Measurements from ENCODE around the gene RGS7.
"Not testable (repeated sequence)": the region's sequence is repeated elsewhere in the genome, so short reads cannot be mapped to it uniquely, and the experiment has no call there.

Gene RGS7

GRCh38 chr1:241270016-241270415 is 87.0 kb downstream of the RGS7 start:
- FAIRE-seq = no peak

DNA sequence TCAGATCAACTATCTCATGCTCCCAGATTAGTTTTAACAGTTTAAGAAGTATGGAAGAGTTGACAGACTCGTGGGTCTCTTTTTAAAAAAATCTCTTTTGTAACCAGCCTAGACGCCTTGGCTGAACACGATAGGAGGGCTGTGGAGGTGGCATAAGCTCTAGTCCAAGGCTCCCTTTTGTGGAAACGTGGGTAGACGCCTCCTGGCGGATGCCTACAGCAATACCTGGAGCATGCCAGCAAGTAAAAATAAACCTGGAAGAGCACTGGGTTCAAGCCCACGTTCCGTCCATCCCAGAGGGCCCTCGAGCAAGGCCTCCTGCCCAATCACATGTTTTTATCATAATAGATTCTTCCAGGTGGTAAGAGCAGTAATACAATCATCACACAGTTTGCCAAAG is 87.9 kb downstream of the RGS7 start:
- FAIRE-seq = no peak

DNA sequence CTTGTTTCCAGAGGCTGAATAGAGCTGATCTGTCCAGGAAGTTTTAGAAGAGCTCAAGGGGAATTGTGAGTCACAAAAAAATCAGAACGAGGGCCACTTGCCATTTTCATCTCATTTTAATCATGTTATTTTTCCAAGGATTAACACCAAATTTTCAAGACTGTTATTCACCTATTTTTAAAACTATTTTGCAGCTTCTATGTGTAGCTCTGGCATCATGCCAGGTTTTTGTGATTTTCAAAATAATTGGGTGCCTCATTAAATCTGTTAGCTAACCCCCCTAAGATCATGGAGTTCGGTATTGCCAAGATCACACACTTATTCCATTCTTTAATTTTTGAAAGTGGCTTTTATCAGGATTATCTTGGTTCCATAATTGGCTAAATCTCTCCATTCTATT is 90.9 kb downstream of the RGS7 start:
- FAIRE-seq = no peak

GRCh38 chr1:241265428-241265827 is 91.6 kb downstream of the RGS7 start:
- no peak for FAIRE-seq

GRCh38 chr1:241263346-241263745 is 93.7 kb downstream of the RGS7 start:
- FAIRE-seq = no peak

DNA sequence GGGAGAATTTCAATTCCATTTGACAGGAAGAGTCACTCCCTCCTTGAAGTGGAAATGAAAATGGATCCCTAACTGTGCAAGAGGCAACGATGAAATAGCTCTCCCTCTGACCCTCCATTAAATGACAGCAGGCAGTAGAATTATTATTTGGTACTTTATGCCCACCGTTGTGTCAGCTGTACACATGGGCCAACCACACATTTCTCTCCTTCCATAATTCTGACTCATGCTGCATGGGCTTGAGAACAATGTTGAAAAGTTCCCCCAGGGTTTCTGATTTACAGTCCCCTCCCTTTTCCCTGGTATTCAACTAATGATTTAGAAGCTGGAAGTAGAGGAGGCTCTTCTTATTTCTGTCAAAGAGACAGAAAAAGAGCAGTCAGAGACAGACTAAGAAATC is 103.5 kb downstream of the RGS7 start:
- no peak for FAIRE-seq

- FAIRE-seq = no peak
These were observed 106.5 kb downstream of the RGS7 start for GRCh38 chr1:241250465-241250864.

DNA sequence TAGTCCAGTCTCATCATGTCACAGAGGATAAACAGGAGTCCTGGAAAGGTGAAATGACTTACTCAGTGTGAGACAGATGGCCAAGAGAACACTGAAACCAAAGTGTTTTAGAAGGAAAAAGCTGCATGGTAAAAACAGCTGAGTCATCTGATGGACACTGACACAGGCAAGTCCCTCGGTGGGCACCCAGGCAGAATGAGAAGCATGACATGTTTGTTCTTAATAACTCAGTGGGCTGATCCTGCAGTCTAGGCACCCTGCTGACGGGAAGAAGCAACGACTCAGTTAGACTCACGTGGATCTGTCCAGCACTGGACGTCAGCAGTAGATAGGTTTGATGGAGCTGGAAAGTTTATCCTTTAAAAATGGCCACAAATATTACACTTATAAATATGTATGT is 116.9 kb downstream of the RGS7 start:
- no peak for FAIRE-seq

GRCh38 chr1:241237873-241238272 is 119.1 kb downstream of the RGS7 start:
- FAIRE-seq = no peak

- FAIRE-seq = no peak
These were observed 121.6 kb downstream of the RGS7 start for GRCh38 chr1:241235256-241235897.

GRCh38 chr1:241229711-241230110 is 127.3 kb downstream of the RGS7 start:
- no peak for FAIRE-seq

GRCh38 chr1:241229216-241229615 is 127.8 kb downstream of the RGS7 start:
- no peak for FAIRE-seq

GRCh38 chr1:241228339-241228738 is 128.7 kb downstream of the RGS7 start:
- FAIRE-seq = no peak

DNA sequence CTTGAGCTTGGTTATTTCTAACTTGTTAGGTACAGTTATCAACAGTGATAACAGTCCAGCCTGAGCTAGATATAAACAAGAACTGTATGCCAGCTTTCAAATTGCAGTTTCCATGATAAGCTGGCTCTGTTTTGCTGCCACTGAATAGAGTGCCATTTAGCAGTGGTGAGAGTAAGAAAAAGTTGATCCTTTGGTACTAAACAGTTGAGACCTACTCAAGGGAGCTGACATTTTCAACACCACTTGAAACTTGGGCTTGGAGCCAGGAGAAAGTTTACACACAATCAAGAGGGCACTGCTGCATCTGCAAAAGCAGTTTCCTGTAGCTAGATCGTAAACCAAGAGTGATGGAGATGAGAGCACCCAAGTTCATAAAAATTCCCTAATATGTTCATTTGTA is 131.3 kb downstream of the RGS7 start:
- FAIRE-seq = no peak

GRCh38 chr1:241224189-241224588 is 132.8 kb downstream of the RGS7 start:
- not testable (repeated sequence) for FAIRE-seq

DNA sequence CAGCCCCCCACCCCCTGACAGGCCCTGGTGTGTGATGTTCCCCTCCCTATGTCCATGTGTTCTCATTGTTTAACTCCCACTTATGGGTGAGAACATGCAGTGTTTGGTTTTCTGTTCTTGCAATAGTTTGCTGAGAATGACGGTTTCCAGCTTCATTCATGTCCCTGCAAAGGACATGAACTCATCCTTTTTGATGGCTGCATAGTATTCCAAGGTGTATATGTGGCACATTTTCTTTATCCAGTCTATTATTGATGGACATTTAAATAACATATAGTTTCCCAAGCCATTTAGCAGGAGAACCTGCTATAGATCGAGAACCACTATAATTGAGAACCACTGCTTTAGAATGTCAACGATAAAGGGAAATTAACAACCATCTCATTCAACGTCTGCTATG is 134.2 kb downstream of the RGS7 start:
- not testable (repeated sequence) for FAIRE-seq

- no peak for FAIRE-seq
These were observed 135.7 kb downstream of the RGS7 start for GRCh38 chr1:241221319-241221718.

DNA sequence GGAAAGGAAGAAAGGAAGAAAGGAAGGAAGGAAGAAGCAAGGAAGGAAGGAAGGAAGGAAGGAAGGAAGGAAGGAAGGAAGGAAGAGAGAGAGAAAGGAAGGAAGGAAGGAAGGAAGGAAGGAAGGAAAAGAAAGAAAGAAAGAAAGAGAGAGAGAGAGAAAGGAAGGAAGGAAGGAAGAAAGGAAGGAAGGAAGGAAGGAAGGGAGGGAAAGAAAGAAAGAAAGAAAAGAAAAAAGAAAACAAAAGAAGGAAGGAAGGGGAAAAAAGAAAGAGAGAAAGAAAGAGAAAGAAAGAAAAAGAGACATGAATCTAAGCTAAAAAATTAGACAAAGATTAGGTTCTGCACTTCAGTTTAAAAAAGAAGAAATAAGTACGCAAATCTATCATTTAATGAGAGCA is 136.1 kb downstream of the RGS7 start:
- FAIRE-seq = not testable (repeated sequence)

DNA sequence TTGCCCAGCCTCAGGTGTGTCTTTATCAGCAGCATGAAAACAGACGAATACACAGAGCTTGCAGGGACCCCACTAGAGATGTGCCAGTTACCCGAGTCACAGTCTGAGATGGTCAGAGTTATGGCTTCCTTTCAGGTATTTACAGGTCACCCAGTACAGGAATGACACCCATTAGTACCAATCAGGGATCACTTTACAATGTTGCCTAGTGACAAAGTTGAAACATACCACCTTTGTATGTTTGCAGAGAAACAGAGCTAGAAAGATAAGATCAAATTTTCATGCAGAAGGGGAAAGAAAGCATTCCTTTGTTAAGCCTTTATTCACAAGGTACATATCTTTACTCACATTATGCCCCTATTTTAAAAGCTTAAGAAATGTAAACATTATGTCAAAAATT is 137.6 kb downstream of the RGS7 start:
- FAIRE-seq = no peak

GRCh38 chr1:241217516-241217915 is 139.5 kb downstream of the RGS7 start:
- no peak for FAIRE-seq

DNA sequence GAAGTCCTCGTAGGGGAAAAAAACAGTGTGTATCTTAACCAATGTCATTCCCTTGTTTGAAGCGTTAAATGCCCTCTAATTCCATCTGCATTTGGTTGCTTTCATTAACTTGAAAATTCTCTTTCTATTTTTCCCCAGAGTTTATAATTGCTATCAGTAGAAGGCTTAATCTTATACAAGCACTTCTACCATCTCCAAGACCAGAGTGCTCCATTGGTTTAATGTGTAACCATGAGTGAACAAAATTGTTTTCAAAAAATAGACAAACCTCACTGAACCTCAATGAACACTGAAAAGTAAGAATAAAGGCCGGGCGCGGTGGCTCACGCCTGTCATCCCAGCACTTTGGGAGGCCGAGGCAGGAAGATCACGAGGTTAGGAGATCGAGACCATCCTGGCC is 141.3 kb downstream of the RGS7 start:
- FAIRE-seq = no peak

DNA sequence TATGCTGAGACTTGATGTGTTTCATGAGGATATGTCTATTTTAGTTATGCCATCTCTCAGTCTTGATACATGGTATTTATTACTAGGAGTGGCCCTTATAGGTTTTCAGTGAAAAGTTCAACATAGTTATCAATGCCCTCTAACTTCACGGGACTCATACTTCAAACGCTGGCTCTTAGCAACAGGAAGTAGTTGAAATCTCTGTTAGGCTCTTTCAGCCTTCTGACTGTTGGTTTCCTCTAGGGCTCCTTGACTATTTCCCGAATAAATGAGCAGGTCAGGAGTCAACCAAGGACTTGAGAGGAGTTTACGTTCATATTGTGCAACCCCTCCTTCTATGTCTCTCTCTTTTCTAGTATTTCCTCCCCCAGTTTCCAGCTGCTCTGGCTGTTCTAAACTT is 141.8 kb downstream of the RGS7 start:
- no peak for FAIRE-seq

GRCh38 chr1:241213139-241213538 is 143.9 kb downstream of the RGS7 start:
- no peak for FAIRE-seq

GRCh38 chr1:241212628-241213027 is 144.4 kb downstream of the RGS7 start:
- no peak for FAIRE-seq

DNA sequence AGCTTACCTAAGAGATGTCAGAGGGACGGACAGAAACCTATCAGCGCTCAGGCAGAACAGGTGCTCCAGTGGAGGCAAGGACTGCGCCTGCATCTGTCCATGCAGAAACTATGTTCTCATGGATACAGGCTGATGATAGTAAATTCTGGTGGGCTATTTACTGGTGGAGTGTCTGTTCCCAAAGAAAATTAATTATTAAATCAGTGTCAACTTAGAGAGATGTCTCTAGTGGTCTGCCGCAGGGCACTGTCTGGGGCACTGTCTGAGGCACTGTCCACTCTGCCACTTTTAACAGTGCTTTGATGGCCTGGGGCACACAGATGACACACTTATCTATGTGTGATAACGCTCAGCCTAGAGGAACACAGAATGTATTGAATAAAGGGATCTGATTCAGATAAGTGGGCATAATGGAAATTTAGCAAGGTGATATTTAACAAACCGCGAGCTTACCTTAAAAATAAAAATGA is 148.1 kb downstream of the RGS7 start:
- FAIRE-seq = no peak
